HG02623 (cell line): ENCODE data around the gene HADHB.
"Not testable (repeated sequence)": the region's sequence is repeated elsewhere in the genome, so short reads cannot be mapped to it uniquely, and the experiment has no call there.

Source experiments
- ATAC-seq: cut with Tn5 transposase; IDR thresholded peaks from one replicate; pipeline ENCODE4 v1.9.1; 2021; ENCODE audit warnings: moderate library complexity; ENCODE audit not compliant: unreplicated experiment

The HADHB gene

GRCh38 chr2:26243470-26244308 is 1.1 kb upstream of the HADHB start:
- ATAC-seq: no peak

GRCh38 chr2:26245231-26245732 is 543 bp downstream of the HADHB start:
- peak; percentile 15 for ATAC-seq

- peak; percentile 45 for ATAC-seq
These were observed 1.1 kb downstream of the HADHB start for GRCh38 chr2:26245810-26246209.

- ATAC-seq: no peak
These were observed 2.1 kb downstream of the HADHB start for GRCh38 chr2:26246818-26247217.

DNA sequence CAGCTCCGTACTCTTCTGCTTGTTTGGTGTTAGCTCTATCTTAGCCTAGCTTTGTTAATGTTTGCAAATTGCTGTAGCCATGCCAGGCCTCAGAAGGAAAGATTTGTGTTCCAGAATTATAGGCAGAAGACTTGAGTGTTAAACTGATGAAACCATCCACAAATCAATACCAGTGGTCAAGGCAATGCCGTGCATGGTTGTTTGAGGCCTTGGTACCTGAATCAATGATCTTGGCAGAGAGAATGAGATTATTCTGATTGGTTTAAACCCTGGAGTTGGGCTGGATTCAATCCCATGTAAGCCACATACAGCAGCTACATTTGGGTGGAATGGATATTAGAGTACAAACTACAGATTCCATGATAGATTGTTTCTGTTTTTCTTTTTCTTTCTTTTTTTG is 4.9 kb downstream of the HADHB start:
- ATAC-seq: no peak

DNA sequence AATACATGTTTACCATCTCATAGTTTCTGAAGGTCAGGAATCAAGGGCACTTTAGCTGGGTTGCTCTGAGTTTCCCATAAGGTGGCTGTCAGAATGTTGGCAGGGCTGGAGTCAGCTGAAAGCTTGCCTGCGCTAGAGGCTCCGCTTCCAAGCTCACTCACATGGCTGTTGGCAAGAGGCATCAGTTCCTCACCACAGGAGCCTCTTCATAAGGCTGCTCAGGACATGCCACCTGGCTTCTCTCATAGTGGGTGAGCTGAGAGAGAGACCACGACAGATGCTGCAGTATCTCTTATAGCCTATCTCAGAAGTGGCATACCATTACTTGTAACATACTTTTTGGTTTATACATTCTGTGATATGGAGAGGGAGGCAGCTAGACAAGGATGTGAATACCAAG is 7.2 kb downstream of the HADHB start:
- no peak for ATAC-seq

DNA sequence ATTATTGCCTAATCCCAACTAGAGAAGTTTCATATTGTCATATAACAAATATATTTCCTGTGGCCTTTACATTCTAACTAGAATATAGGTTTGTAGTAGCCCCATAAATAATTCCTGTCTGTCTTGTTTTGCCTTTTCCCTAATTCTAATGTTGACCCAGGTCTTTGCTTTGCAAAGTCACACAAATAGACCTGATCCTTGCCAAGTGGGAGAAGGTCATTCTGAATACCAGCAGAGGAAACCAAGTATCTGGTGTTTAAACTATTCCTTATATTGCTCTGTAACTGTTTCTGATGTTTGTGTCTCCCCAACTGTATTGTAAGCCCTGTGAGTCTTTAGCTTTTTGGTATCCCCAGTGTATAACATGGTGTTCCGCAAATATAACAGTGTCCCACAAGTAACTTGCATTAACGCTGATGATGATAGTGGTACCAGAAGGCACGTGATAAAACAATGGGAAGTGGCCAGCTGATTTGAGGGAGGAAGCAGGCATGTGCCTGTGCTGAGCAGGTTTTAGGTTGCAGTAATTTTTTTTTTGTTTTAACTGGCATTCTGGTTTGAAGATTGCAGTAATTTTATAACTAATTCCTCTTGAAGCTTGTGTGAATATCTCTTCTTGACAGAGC is 11.1 kb downstream of the HADHB start:
- no peak for ATAC-seq

GRCh38 chr2:26258836-26259235 is 14.1 kb downstream of the HADHB start:
- not testable (repeated sequence) for ATAC-seq

- ATAC-seq: no peak
These were observed 23.5 kb downstream of the HADHB start for GRCh38 chr2:26268213-26268612.

DNA sequence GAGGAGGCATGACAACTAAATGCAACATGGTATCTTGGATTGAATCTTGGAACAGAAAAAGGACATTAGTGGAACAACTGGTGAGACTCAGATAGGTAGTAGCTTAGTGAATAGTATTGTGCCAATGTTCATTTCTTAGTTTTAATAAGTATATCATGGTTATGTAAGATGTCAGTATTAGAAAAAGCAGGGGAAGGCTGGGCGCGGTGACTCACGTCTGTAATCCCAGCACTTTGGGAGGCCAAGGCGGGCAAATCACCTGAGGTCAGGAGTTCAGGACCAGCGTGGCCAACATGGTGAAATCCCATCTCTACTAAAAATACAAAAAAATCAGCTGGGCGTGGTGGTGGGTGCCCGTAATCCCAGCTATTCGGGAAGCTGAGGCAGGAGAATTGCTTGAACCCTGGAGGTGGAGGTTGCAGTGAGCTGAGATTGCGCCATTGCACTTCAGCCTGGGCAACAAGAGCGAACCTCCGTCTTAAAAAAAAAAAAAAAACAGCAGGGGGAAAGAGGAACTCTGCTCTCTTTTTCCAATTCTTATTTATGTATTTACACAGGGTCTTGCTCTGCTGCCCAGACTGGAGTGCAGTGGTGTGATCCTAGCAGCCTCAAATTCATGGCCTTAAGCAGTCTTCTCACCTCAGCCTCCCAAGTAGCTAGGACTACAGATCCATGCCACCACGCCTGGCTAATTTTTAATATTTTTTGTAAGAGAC is 24.1 kb downstream of the HADHB start:
- ATAC-seq: not testable (repeated sequence)

DNA sequence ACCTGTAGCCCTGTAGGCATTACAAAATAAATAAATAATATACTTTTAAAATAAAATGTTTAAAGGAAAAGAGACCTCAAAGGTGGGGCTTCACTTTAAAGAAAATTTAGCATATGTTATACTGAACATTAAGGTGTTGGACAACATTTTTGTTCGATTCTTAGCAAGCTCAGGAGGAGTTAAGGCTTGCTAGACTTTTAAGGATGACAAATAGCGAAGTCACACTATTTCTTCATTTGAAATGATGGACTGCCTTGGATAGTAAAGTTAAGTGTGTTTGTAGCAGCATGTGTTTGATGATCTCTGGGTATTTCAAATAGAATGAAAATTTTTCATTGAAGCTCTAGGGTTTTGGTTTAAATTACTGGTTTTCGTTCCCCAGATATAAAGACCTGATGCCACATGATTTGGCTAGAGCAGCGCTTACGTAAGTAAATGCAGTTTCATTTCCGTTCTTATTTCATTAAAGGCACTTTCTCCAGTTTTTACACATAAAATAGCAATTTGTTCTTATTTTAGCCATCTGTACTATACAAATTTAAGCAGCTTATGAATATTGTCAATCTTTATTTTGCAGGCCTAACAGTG is 24.9 kb downstream of the HADHB start:
- ATAC-seq: no peak

- ATAC-seq: no peak
These were observed 25.6 kb downstream of the HADHB start for GRCh38 chr2:26270373-26270772.

DNA sequence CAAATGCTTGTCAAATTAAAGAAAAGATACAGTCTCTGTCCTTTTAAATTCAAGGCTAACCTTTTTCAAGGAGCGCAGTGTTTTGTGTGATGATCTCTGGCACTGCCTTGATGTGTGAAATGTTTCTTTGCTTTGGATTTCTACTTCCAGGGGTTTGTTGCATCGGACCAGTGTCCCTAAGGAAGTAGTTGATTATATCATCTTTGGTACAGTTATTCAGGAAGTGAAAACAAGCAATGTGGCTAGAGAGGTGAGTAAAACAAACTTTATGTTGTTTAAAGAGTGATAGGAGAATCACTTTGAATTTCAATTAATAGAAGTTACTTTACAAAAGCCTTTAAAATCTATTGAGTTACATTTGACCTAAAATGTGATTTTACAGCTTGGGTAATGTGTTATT is 28.8 kb downstream of the HADHB start:
- ATAC-seq: no peak

GRCh38 chr2:26274058-26274613 is 29.4 kb downstream of the HADHB start:
- ATAC-seq: no peak

DNA sequence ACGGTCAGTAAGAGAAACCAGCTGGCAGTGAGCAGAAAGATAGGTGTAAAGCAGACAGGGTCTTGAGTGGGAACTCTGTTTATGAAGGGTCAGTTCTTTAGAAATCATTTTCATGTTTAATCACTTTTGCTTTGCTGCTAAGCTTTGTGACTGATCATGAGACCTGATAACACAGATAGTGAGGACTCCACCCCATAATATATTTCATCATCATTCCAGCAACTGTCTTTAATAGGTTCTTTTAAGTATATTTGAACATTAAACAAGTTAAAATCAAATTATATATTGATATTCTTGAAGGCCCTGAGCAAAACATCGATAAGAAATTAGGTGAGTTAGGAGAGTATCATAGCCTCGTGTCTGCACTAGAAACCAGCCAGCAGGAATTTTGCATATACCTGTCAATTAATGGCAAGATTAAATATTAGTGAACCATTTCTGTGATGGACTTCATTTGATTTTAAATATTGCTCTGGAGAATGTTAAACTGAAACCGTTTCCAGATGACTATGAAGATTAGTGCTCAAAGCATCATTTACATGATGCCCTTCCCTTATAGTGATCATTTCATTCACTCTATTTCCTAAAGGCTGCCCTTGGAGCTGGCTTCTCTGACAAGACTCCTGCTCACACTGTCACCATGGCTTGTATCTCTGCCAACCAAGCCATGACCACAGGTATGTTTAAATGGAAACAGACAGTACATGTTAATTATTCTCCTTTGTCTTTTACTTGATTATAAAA is 31.9 kb downstream of the HADHB start:
- no peak for ATAC-seq

GRCh38 chr2:26279886-26280285 is 35.1 kb downstream of the HADHB start:
- ATAC-seq: no peak

DNA sequence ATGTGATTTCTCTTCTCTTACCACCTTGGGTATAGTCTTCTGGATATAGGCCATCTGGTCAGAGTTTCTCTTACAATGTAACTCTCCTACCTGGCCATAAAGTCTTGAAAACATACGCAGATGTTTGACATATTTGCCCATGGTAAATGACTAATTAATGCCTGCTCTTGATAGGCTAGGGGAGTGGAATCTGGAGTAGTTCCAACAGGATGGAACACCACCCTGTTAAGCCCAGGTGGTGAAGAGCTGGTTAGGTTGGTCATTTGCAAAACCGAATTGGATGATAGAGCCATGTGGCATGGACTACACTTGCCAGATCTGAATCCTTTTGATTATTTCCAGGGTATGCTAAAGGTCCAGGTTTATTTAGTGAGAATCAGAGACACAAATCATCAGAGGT is 36.5 kb downstream of the HADHB start:
- no peak for ATAC-seq

GRCh38 chr2:26283606-26284005 is 38.9 kb downstream of the HADHB start:
- no peak for ATAC-seq

DNA sequence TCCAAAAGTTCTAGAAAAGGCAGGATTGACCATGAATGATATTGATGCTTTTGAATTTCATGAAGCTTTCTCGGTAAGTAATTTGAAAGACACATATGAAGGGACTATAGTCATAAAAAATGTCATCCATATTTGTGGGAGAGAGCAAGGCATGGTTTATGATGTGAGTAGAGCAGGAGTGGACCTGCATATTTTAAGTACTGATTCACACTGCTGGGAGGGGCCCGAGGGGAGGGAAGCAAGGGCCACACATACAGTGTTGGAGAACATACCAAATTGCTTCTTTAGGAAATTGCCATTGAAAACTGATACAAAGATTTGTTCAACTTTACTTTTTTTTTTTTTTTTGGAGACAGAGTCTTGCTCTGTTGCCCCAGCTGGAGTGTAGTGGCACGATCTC is 39.4 kb downstream of the HADHB start:
- no peak for ATAC-seq

DNA sequence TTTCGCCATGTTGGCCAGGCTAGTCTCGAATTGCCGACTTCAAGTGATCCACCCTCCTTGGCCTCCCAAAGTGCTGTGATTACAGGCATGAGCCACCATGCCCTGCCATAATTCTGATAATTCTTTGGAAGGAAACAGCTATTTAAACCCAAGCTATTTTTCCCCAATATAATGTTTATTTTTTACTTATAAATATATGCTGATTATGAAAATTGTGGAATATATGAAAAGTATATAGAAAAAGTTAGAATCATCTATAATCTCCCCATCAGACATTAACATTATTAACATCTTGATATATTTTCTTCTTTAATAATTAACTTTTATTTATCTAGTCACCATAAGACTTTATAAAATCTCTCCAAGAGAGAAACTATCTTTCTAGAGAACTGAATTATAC is 41.2 kb downstream of the HADHB start:
- ATAC-seq: no peak
